A673 (cell line): Measurements from ENCODE around the gene DNAH5. TPM values are rescaled to one million over a fixed set of nuclear protein-coding genes. Genes with fewer than 3 reads are reported as not detected.

Source experiments
- BruUV-seq: library from RNA; stranded (reverse); fragments of 400-500 nt; replicated peaks from 2 replicates; lab custom pipeline; 2021; lab: Mats Ljungman, UMichigan
- CTCF ChIA-PET: fragments of 300-600 bp; sonication (Branson Sonifier 250); formaldehyde crosslinking; loops from one replicate; lab custom pipeline; 2022; ENCODE audit warnings: antibody characterized with exemption; lab: Charles Lee
- POLR2A ChIA-PET: fragments of 300-600 bp; sonication (Branson Sonifier 250); formaldehyde crosslinking; loops from one replicate; lab custom pipeline; 2022; ENCODE audit warnings: antibody characterized with exemption; ENCODE audit not compliant: low non-redundant PET; lab: Charles Lee
- DNase-seq: peaks from one replicate; pipeline ENCODE4 v3.0.0-alpha.2; 2015; ENCODE audit warnings: low spot score
- H3K27ac ChIP-seq: fragments of 200-600 bp; sonication (generic); 2 replicates; pipeline ENCODE4 v1.5.1; 2016; ENCODE audit warnings: mixed run types, low read depth, mild to moderate bottlenecking, mixed read lengths, antibody characterized with exemption, low read length; ENCODE audit not compliant: poor library complexity, severe bottlenecking
- H3K27me3 ChIP-seq: fragments of 200-600 bp; sonication (generic); replicated peaks from 2 replicates; pipeline ENCODE4 v1.6.1; 2017; ENCODE audit warnings: mixed run types, low read depth, mild to moderate bottlenecking, mixed read lengths, antibody characterized with exemption, low read length; ENCODE audit not compliant: insufficient read depth, poor library complexity
- H3K36me3 ChIP-seq: fragments of 200-600 bp; sonication (generic); 2 replicates; pipeline ENCODE4 v1.6.1; 2016; ENCODE audit warnings: mixed run types, mild to moderate bottlenecking, mixed read lengths, antibody characterized with exemption, low read length; ENCODE audit not compliant: insufficient read depth, poor library complexity, severe bottlenecking
- H3K4me1 ChIP-seq: fragments of 200-600 bp; sonication (generic); 2 replicates; pipeline ENCODE4 v1.6.1; 2017; ENCODE audit warnings: mixed run types, mild to moderate bottlenecking, mixed read lengths, antibody characterized with exemption, low read length; ENCODE audit not compliant: insufficient read depth, poor library complexity, severe bottlenecking
- H3K4me3 ChIP-seq: fragments of 200-600 bp; sonication (generic); 2 replicates; pipeline ENCODE4 v1.5.1; 2016; ENCODE audit warnings: low read depth, mixed run types, mild to moderate bottlenecking, mixed read lengths, low read length; ENCODE audit not compliant: poor library complexity, severe bottlenecking
- H3K9me3 ChIP-seq: fragments of 200-600 bp; sonication (generic); 2 replicates; pipeline ENCODE4 v1.6.1; 2016; ENCODE audit warnings: mixed run types, low read depth, mild to moderate bottlenecking, mixed read lengths, antibody characterized with exemption, low read length; ENCODE audit not compliant: poor library complexity, severe bottlenecking
- CTCF ChIP-seq: fragments of 300-800, 200-600 bp; sonication (generic); conservative IDR thresholded peaks from 2 replicates; pipeline ENCODE4 v1.5.1; 2017; ENCODE audit warnings: low read depth, mild to moderate bottlenecking, antibody characterized with exemption, low read length, moderate library complexity, mixed read lengths
- EZH2 ChIP-seq: fragments of 200-600 bp; sonication (generic); IDR thresholded peaks from 2 replicates; pipeline ENCODE4 v1.6.1; 2017; ENCODE audit warnings: borderline replicate concordance, low read depth, mild to moderate bottlenecking, mixed read lengths, antibody characterized with exemption, low read length; ENCODE audit not compliant: poor library complexity, severe bottlenecking
- intact Hi-C: fragments of 100-400 bp; cut with micrococcal nuclease; formaldehyde crosslinking; loops from one replicate; pipeline ENCODE4 v1.10.0; 2022; ENCODE audit not compliant: unreplicated experiment
- total RNA-seq: library from RNA; stranded (reverse); gene quantifications from 2 replicates; pipeline ENCODE4 v1.2.3, GENCODE V29; 2021

Gene DNAH5
- total RNA-seq, 1 experiment from 2014 or later, result not detected

DNA sequence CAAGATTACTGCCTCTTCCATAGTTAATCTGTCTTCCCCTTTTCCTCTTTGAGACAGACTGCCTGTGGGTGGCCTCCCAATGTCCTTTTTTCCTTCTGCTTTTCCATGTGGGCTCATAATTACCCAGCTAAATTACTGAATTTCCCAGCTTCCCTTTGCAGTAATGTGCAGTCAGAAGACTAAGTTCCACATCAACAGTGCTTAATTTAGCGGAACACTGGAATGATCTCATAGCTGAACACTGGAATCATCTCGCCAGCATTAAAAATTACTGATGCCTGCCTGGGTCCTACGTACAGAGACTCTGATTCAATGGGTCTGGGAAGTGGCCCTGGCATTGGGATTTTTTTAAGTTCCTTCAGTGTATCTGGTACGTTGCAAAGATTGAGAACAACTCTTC is 84.3 kb downstream of the DNAH5 start:
- no peaks in the 10 kb centered on the region for H3K27me3 ChIP-seq
- POLR2A ChIA-PET, result no interaction called here

GRCh38 chr5:13859270-13860065 is 85.0 kb downstream of the DNAH5 start:
- TF ChIP-seq EZH2 (no peak), CTCF (no peak)
- H3K36me3 ChIP-seq, result no peaks in the 10 kb centered on the region
- DNase-seq, result no peak
- POLR2A ChIA-PET, result no interaction called here
- CTCF ChIA-PET, result no interaction called here
- H3K27me3 ChIP-seq, result no peaks in the 10 kb centered on the region
- H3K27ac ChIP-seq, result no peak overlapping the region
- H3K4me1 ChIP-seq, result no peaks in the 10 kb centered on the region
- BruUV-seq, result no TSS peak
- intact Hi-C loops, result no loop called here
- no peak overlapping the region for H3K4me3 ChIP-seq
- no peaks in the 10 kb centered on the region for H3K9me3 ChIP-seq

More for the DNA sequence above, 84.3 kb downstream of the DNAH5 start:
- H3K4me1 ChIP-seq, result no peaks in the 10 kb centered on the region
- no peak overlapping the region for H3K4me3 ChIP-seq
- no TSS peak for BruUV-seq
- H3K36me3 ChIP-seq, result no peaks in the 10 kb centered on the region
- DNase-seq, result no peak
- no peak overlapping the region for H3K27ac ChIP-seq
- CTCF ChIA-PET, result no interaction called here
- H3K9me3 ChIP-seq, result no peaks in the 10 kb centered on the region
- TF ChIP-seq EZH2, result no peak
- TF ChIP-seq CTCF, result no peak
- intact Hi-C loops, result no loop called here

DNA sequence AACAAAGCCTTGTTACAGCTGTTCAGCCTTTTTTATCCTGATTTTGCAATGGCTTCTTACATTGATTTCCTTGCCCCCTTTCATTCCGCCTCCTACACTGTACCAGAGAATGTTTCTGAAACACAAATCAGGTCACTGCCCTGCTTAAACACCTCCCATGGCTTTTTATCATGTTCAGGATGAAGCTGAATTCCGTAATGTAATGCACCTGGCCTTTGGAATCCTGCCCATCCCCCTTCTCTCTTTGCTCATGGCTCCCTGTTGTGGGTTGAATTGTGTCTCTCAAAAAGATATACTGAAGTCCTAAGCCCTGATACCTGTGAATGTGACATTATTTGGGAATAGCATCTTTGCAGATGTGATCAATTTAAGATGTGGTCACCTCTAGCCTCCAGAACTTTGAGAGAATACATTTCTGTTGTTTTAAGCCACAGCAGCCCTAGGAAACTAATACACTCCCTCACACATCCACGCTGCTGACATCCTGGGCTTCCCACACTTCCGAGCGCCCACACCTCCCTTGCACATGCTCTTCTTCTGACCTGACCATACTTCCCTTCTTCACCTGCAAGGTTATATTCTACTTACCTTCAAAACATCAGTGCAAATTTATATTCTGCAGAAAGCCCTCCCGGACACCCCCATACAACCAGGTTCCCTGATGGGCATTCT is 101.2 kb downstream of the DNAH5 start:
- POLR2A ChIA-PET, result no interaction called here
- H3K4me1 ChIP-seq, result no peaks in the 10 kb centered on the region

More for the DNA sequence above, 101.2 kb downstream of the DNAH5 start:
- Histone ChIP-seq H3K9me3 (no peaks in the 10 kb centered on the region), H3K4me3 (no peak overlapping the region), H3K27me3 (peaks cover 12% of the 10 kb centered on the region), H3K36me3 (no peaks in the 10 kb centered on the region), H3K27ac (no peak overlapping the region)
- CTCF ChIA-PET, result no interaction called here
- intact Hi-C loops, result no loop called here
- TF ChIP-seq EZH2 (no peak), CTCF (no peak)
- no TSS peak for BruUV-seq
- no peak for DNase-seq
